HG03280 (cell line): Measurements from ENCODE around the gene SMARCAD1.

ENCODE experiments used
- ATAC-seq: cut with Tn5 transposase; IDR thresholded peaks from one replicate; pipeline ENCODE4 v1.9.1; 2021; ENCODE audit warnings: mild to moderate bottlenecking, moderate library complexity; ENCODE audit not compliant: unreplicated experiment

The SMARCAD1 gene

GRCh38 chr4:94207469-94208224 lies at the start of gene SMARCAD1:
Gene SMARCAD1, plus strand, starts transcription at chr4:94207865. Its CDS starts 530 bp downstream, at chr4:94208395.
- peak; percentile 96 for ATAC-seq

- no peak for ATAC-seq
Observed at GRCh38 chr4:94158883-94159282, 48.8 kb upstream of the SMARCAD1 start.

GRCh38 chr4:94159790-94160189 lies 47.9 kb upstream of the SMARCAD1 start:
- no peak for ATAC-seq

- ATAC-seq, result no peak
Observed at GRCh38 chr4:94160774-94161173, 46.9 kb upstream of the SMARCAD1 start.

GRCh38 chr4:94165256-94165655 lies 42.4 kb upstream of the SMARCAD1 start:
- ATAC-seq, result no peak

- ATAC-seq, result no peak
Observed at GRCh38 chr4:94168321-94168720, 39.3 kb upstream of the SMARCAD1 start.

GRCh38 chr4:94169803-94170372 lies 37.8 kb upstream of the SMARCAD1 start:
- no peak for ATAC-seq

GRCh38 chr4:94171616-94172015 lies 36.0 kb upstream of the SMARCAD1 start:
- no peak for ATAC-seq

- no peak for ATAC-seq
Observed at GRCh38 chr4:94175553-94176261, 32.0 kb upstream of the SMARCAD1 start.

GRCh38 chr4:94177822-94178221 lies 29.8 kb upstream of the SMARCAD1 start:
- no peak for ATAC-seq

- ATAC-seq, result no peak
Observed at GRCh38 chr4:94181815-94182214, 25.9 kb upstream of the SMARCAD1 start.

- no peak for ATAC-seq
Observed at GRCh38 chr4:94202769-94203168, 4.9 kb upstream of the SMARCAD1 start.

- ATAC-seq, result no peak
Observed at GRCh38 chr4:94208266-94208665, 601 bp downstream of the SMARCAD1 start.

- no peak for ATAC-seq
Observed at GRCh38 chr4:94208918-94209317, 1.3 kb downstream of the SMARCAD1 start.

- ATAC-seq, result no peak
Observed at GRCh38 chr4:94211861-94212260, 4.2 kb downstream of the SMARCAD1 start.

- ATAC-seq, result no peak
Observed at GRCh38 chr4:94214703-94215319, 7.1 kb downstream of the SMARCAD1 start.

GRCh38 chr4:94216394-94216793 lies 8.7 kb downstream of the SMARCAD1 start:
- ATAC-seq, result no peak

GRCh38 chr4:94219402-94219801 lies 11.7 kb downstream of the SMARCAD1 start:
- no peak for ATAC-seq

GRCh38 chr4:94221916-94222315 lies 14.3 kb downstream of the SMARCAD1 start:
- ATAC-seq, result no peak

GRCh38 chr4:94225449-94225848 lies 17.8 kb downstream of the SMARCAD1 start:
- no peak for ATAC-seq

- ATAC-seq, result no peak
Observed at GRCh38 chr4:94226763-94227162, 19.1 kb downstream of the SMARCAD1 start.
